ENCODE data around the gene AEBP1. TPM values are rescaled to one million over a fixed set of nuclear protein-coding genes. Genes with fewer than 3 reads are reported as not detected.

Gene AEBP1
- total and polyA plus RNA-seq, 2 of the 4 experiments (the other 2 are of a cell fraction): 1.1 to 5.7 TPM

GRCh38 chr7:44153948-44154335 lies 49.8 kb downstream of the AEBP1 start:
- dilution Hi-C loops (cut with HindIII; ENCODE audit: low sequenced_read_pairs, unreplicated experiment) (no loop called here), in situ Hi-C loops (cut with MboI; ENCODE audit: low sequenced_read_pairs) (no loop called here), intact Hi-C loops (cut with micrococcal nuclease) (no loop called here)
- Histone ChIP-seq H4K8ac (ENCODE audit: low read depth in 2 of 2, low read length in 2 of 2) (no peak overlapping the region), H2BK120ac (ENCODE audit: low read depth, low read length) (no peak overlapping the region), H2BK5ac (ENCODE audit: low read depth, low read length, poor library complexity, severe bottlenecking) (no peak overlapping the region), H3K4me3 (ENCODE audit: insufficient read depth, low read depth, low read length) (no peak overlapping the region), H3K9ac (ENCODE audit: low read depth, low read length) (no peak overlapping the region), H4K5ac (ENCODE audit: low read depth, low read length) (no peak overlapping the region), H3K36me3 (ENCODE audit: control insufficient read depth, insufficient read depth, low read length) (no peaks in the 10 kb centered on the region), H2AK9ac (replicated peaks; ENCODE audit: low read depth, low read length, poor library complexity) (no peak overlapping the region), H3K18ac (ENCODE audit: low read depth, low read length) (no peak overlapping the region), H3K56ac (ENCODE audit: extremely low read depth, insufficient read depth, low read length) (no peak overlapping the region), H3K27me3 (ENCODE audit: control insufficient read depth, insufficient read depth, low read length) (peaks cover 9% of the 10 kb centered on the region; the same call in 1 of the 2 replicates), H2BK15ac (ENCODE audit: low read depth, low read length) (no peak overlapping the region), H3K23ac (ENCODE audit: low read depth, low read length) (no peak overlapping the region), H3K9me3 (ENCODE audit: control insufficient read depth, insufficient read depth, low read length) (no peaks in the 10 kb centered on the region), H3K79me1 (ENCODE audit: low read depth in 1 of 2, low read length in 2 of 2) (no peaks in the 10 kb centered on the region), H3K4ac (ENCODE audit: low read depth, low read length) (no peak overlapping the region), H4K91ac (ENCODE audit: insufficient read depth, low read depth, low read length) (no peak overlapping the region), H2BK20ac (ENCODE audit: low read depth, low read length) (no peak overlapping the region), H3K14ac (replicated peaks; ENCODE audit: low read depth, low read length) (no peak overlapping the region), H3K4me1 (ENCODE audit: control insufficient read depth, insufficient read depth, low read length) (peaks cover 7% of the 10 kb centered on the region; the same call in 1 of the 2 replicates), H3K4me2 (ENCODE audit: low read depth, low read length) (no peak overlapping the region), H3K9me1 (ENCODE audit: insufficient read depth, low read length) (0 out of 2 replicates have a peak, but pooled peaks cover 3% of the 10 kb centered on the region), H2AK5ac (ENCODE audit: low read depth, low read length) (no peak overlapping the region), H2AFZ (replicated peaks; ENCODE audit: low read length, poor library complexity) (no peak overlapping the region), H4K20me1 (ENCODE audit: insufficient read depth, low read length) (no peaks in the 10 kb centered on the region), H3K27ac (ENCODE audit: insufficient read depth, low read length) (no peak overlapping the region)
- DNase-seq (no peak), ATAC-seq (ENCODE audit: low read depth) (no peak)
- no peak for TF ChIP-seq MAFK (IDR thresholded peaks at IDR 0.05; ENCODE audit: low read depth, low read length)
- TF ChIP-seq BHLHE40 (IDR thresholded peaks at IDR 0.05; ENCODE audit: low read depth, low read length): no peak
- no peak for TF ChIP-seq POLR2A (IDR thresholded peaks at IDR 0.05; ENCODE audit: low read depth, low read length)
- TF ChIP-seq USF2 (IDR thresholded peaks at IDR 0.05; ENCODE audit: low read depth, low read length): no peak
- TF ChIP-seq CEBPB (IDR thresholded peaks at IDR 0.05; ENCODE audit: low read depth, low read length): no peak
- no peak for TF ChIP-seq MAZ (IDR thresholded peaks at IDR 0.05; ENCODE audit: borderline replicate concordance, low read depth, low read length)
- no peak for TF ChIP-seq RFX5 (IDR thresholded peaks at IDR 0.05; ENCODE audit: low read depth, low read length)
- no peak for TF ChIP-seq MXI1 (IDR thresholded peaks at IDR 0.05; ENCODE audit: borderline replicate concordance, low read depth, low read length)
- no peak for TF ChIP-seq NFE2L2 (IDR thresholded peaks at IDR 0.05; ENCODE audit: low read depth, low read length)
- WGBS, 2 experiments (ENCODE audit: extremely low coverage in 2 of 2, insufficient read length in 1 of 2): 76% methylated on average over 4 of the region's 5 CpGs; no CpG with 5 or more reads in 1 of the 2 experiments
- POLR2A ChIA-PET (ENCODE audit: unreplicated experiment): no interaction called here
- BruUV-seq (replicated peaks): no TSS peak
- CTCF ChIA-PET: no interaction called here
